CD4-positive, alpha-beta T cell treated with Interleukin-10 for 1 hour (primary cell): ENCODE results near the gene NR6A1.
A peak's percentile ranks its signal among the peaks of the same experiment; 100 is the strongest.

Source experiments
- DNase-seq: peaks from one replicate; pipeline ENCODE4 v3.0.0-alpha.2; 2020

Gene NR6A1

DNA sequence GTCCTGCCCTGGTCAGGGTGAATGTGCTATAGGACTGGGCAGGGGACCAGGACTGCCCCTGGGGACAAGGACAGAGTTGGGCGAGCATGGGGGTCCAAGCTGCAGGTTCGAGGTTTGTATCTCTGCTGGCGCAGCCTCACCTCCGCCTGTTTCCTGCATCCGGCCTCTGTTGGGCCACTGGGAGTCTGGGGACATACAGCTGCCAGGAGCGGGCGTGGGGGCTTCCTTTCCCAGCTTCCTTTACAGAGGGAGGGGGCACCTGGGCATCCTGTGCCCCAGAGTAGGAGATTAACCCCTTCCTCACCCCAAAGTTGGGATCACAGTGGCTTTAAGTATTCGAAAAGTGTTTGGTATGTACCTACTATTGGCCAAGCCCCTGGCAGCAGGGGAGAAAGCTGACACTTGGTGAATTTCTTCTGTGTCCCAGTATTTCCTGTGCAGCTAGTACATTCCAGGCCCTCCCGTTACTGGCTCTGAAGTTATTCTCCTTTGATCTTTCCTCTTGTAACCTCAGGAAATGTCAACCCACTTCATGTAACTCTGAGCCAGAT is 24.8 kb upstream of the NR6A1 start:
- DNase-seq, result no peak

DNA sequence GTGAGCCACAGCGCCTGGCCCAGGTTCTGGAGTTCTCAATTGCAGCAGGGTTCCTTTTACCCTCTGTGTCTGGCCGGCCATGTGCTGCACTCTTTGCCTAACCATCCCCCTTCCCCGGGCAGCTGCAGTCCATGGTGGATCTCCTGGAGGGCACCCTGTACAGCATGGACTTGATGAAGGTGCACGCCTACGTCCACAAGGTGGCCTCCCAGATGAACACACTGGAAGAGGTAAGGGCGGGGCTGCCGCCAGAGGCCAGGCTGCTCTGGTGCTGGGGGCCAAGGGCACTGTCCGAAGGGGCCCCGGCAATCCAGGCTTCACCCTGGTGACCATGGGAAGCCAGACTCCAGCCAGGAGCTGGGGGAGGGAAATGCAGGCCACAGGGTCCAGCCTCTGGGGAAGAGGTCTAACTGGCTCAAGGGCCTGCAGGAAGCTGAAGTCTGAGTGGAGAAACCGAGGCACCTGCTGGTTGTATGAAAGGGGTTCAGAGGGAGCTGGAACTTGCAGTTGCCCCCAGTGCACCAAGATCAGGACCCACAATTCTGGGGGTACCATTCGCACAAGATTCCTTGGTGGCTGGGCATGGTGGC is 23.9 kb upstream of the NR6A1 start:
- DNase-seq, result no peak

DNA sequence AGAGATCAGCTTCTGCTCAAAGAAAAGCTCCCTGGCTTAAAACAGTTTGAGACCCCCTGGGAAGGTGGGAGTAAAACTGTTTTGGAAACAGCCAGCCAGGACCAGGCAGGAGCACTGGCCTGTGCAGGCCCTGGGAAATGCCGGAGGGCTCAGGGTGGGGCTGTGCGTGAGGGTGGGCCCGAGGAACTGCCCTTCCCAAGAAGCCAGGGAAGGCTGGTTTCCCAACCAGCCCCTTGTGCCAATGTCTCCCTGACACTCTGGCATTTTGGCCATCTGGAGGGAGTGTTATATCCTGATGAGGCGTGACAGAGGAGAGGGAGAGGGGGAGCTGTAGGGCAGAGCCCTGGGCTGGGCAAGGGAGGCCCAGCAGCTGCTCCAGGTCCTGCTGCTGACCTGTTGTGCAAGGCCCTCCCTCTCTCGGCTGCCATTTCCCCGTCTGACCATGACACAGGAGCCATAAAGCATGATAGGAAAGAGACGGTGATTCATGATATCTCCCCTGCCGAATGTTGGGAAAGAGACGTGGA is 22.0 kb upstream of the NR6A1 start:
- DNase-seq, result no peak

- no peak for DNase-seq
Observed at GRCh38 chr9:124792257-124793014, 21.3 kb upstream of the NR6A1 start.

GRCh38 chr9:124790801-124791505 is 19.8 kb upstream of the NR6A1 start:
- no peak for DNase-seq

DNA sequence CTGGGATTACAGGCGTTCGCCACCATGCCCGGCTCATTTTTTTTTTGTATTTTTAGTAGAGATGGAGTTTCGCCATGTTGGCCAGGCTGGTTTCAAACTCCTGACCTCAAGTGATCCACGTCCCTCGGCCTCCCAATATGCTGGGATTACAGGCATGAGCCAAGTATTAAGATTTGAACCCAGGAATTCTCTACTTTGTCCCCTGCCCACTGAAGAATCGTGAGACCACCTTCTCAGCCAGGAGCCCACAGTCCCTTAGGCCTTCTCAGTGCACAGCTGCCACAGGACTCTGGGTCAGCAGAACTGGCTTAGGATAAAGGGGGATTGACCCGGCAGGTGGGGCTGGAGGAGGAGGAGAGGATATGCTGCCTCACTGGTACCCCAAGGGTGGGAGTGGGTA is 19.2 kb upstream of the NR6A1 start:
- no peak for DNase-seq

GRCh38 chr9:124789531-124789930 is 18.4 kb upstream of the NR6A1 start:
- DNase-seq, result no peak

GRCh38 chr9:124788542-124789217 is 17.6 kb upstream of the NR6A1 start:
- no peak for DNase-seq

GRCh38 chr9:124786881-124787573 is 15.9 kb upstream of the NR6A1 start:
- no peak for DNase-seq

DNA sequence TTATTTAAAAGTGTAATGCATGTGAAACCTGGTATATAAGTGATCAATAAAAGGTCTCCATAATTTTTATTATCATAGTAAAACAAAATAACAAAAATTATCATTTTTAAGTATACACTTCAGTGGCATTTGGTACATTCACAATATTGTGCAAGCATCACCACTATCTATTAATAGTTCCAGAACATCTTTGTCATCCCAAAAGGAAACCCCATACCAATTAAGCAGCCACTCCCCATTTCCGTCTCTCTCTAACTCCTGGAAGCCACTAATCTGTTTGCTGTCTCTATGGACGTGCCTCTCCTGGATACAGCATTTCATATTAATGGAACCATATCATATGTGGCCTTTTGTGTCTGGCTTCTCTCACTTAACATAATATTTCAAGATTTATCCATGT is 13.4 kb upstream of the NR6A1 start:
- DNase-seq, result no peak

DNA sequence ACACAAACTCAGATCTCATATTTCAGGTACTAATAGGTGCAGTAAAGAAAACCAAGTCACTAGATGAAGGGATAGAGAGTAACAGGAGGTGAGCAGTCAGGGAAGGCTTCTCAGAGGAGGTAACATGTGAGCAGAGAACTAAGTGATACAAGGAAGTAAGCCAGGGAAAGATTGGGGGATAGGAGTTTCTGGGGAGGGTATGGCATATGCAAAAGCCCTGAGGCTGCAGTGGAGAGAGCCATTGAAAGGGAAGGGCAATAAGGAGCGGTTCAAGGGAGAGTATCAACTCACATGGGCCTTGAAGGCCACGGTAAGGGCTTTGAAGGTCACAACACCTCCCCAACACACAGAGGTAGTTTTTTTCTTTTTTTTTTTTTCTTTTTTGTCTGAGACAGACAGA is 12.7 kb upstream of the NR6A1 start:
- DNase-seq, result no peak

DNA sequence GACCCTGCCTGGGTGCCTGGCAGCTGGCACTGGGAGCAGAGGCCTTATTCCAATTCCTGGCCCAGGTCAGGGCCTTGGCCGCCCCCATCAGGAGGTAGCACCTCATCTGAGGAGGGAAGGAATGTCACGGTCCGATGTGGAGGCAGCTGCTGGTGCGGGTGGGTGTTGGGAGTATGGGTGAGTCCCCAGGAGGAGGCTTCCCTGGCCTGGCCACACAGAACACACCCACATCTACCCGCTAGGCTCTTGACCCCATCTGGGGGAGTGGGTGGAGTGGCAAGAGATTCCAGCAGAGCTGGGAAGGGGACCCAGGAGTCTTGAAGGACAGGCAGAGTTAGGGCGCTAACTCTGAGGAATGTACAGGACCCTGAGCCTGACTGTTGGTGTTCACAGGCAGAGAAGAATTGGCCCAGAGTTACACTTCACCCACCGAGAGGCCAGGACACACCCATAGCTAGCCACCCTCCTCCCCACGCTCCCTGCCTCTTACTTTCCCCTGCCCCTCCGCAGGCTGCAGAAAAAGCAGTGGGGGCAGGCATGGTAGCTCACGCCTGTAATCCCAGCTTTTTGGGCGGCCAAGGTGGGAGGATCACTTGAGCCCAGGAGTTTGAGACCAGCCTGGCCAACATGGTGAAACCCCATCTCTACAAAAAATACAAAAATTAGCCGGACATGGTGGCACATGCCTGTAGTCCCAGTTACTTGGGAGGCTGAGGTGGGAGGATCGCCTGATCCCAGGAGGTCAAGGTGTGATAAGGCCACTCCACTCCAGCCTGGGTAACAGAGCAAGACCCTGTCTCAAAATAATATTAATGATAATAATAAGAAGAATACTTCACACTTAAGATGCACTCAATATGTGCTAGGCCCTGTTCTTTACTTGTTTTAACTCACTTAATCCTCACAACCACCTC is 11.8 kb upstream of the NR6A1 start:
- DNase-seq, result no peak

DNA sequence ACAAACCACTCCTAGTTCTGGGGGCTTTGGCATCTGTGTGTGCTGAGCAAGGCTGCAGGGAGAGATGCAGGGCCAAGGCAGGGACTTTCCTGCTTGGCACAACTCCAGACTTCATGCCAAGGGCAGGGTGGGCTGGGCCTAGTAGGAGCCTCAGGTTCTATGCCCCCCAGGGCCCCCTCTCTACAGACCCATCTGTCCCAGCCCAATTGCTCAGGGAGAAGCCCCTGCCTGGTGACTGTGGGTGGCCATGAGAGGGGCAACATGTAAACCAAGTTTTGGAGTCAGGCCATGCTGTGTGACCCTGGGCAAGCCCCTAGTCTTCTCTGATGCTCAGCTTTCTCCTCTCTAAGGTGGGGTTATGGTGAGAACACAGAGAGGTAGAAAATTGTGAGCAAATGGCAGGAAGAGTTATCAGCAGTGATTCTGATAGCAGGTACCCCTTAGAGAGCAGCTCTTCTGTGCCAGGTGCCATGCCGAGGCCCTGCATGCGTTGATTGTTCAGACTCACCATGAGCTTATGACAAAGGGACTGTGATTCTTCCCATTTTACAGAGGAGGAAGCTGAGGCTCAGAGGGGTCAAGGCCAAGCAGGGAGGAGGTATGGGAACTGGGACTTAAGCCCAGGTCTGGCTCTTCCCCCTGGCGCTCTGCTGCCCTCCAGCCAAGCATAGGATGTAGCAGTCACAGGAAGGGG is 11.0 kb upstream of the NR6A1 start:
- no peak for DNase-seq

DNA sequence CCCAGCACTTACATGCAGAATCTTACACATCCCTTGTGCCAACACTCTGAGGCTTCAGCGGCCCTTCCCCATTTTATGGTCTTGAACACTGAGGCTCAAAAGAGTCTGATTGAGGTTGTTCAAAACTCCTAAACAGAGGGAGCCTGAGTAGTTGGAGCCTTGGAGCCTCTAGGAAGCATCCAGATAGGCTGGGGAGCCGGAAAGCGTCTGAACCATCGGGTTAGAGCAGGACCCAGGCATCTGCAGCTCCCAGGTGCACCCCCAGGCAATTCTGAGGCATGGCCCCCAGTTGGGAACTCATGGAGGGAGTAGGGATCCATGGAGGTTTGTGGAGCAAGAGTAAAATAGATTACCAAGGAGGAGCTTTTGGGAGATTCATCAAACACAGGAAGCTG is 9.6 kb upstream of the NR6A1 start:
- DNase-seq, result no peak

- no peak for DNase-seq
Observed at GRCh38 chr9:124780060-124780756, 9.1 kb upstream of the NR6A1 start.

DNA sequence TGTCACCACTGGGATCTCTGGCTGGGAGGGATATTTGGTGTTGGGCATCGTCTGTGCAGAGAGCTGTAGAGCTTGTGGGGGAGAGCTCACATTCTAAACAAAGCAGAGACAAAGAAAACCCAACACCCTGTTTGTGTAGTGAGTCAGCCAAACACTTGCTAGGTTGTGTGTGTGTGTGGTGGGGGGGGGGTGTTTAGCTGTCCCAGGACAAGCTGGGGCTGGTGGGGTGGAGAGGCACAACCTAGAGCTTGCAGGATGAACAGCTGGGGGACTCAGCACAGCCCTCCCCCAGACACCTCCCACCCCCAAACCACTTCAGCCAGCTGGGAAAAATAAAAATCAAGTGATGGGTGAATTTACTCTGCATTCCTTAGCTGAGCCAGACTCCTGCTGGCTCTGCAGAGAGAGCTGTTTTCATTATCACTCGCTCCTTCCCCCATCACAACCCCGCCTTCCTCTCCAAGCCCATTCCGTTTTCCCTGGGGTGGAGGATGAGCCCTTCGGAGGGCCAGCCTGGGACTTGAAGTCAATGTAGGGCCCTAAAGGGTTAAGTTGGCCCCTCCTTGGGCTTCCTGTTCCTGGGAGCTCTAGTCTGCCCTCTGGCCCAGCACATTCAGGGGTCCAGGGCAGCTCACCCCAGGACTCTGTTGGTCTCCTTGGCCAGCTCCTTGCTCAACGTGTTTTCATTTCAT is 8.4 kb upstream of the NR6A1 start:
- no peak for DNase-seq

GRCh38 chr9:124778575-124779367 is 7.7 kb upstream of the NR6A1 start:
- DNase-seq, result no peak

- peak; percentile 25 for DNase-seq
Observed at GRCh38 chr9:124776954-124777648, 6.0 kb upstream of the NR6A1 start, which contains the start of gene OLFML2A. TSS of gene OLFML2A (plus strand) at chr9:124777133. CDS start at chr9:124777271, 138 bp downstream.
